CD4-positive, alpha-beta T cell (primary cell): ENCODE results near the gene BTG2. TPM values are rescaled to one million over a fixed set of nuclear protein-coding genes. Genes with fewer than 3 reads are reported as not detected.

ENCODE experiments used
- ATAC-seq: fragments of 200-7000 bp; cut with Tn5 transposase; one replicate; pipeline ENCODE4 v1.10.0; 2022; ENCODE audit warnings: mild to moderate bottlenecking; ENCODE audit not compliant: poor library complexity
- CTCF ChIA-PET: fragments of 350-600 bp; sonication (Branson Sonifier 250); formaldehyde crosslinking; loops from one replicate; lab custom pipeline; 2021; ENCODE audit warnings: antibody characterized with exemption, inconsistent platforms; lab: Charles Lee
- POLR2A ChIA-PET: fragments of 350-600 bp; sonication (Branson Sonifier 250); formaldehyde crosslinking; loops from one replicate; lab custom pipeline; 2021; ENCODE audit warnings: antibody characterized with exemption, inconsistent platforms; lab: Charles Lee
- DNase-seq, 14 experiments: peaks; one replicate each; pipeline ENCODE4 v3.0.0-alpha.2; 2013 to 2020; ENCODE audit warnings: mixed read lengths in 2 of 14
- H3K27ac ChIP-seq, 2 donors: one replicate each; pipeline versions ENCODE4 v1.5.1 to v1.7.0; 2013; ENCODE audit warnings: low read length in 2 of 2, low read depth in 1 of 2, mild to moderate bottlenecking in 1 of 2
- H3K27me3 ChIP-seq, 2 experiments: 1 replicate in 1 of 2; 2 replicates in 1 of 2; pipeline versions ENCODE4 v1.6.1 to v1.7.0; 2013; ENCODE audit warnings: low read length in 2 of 2, control low read depth in 1 of 2, mild to moderate bottlenecking in 1 of 2, moderate library complexity in 1 of 2; ENCODE audit not compliant: insufficient read depth in 2 of 2, control insufficient read depth in 1 of 2
- H3K36me3 ChIP-seq: one replicate; pipeline ENCODE4 v1.6.1; 2013; ENCODE audit warnings: low read length, control low read depth; ENCODE audit not compliant: insufficient read depth
- H3K4me1 ChIP-seq: one replicate; pipeline ENCODE4 v1.6.1; 2013; ENCODE audit warnings: low read length, control low read depth; ENCODE audit not compliant: insufficient read depth
- H3K4me3 ChIP-seq: one replicate; pipeline ENCODE4 v1.5.1; 2013; ENCODE audit warnings: mild to moderate bottlenecking, low read length, moderate library complexity
- H3K9me3 ChIP-seq, 2 experiments: 1 replicate in 1 of 2; 2 replicates in 1 of 2; pipeline versions ENCODE4 v1.6.1 to v1.7.0; 2013; ENCODE audit warnings: low read length in 2 of 2, mild to moderate bottlenecking in 2 of 2, control low read depth in 1 of 2, moderate library complexity in 1 of 2; ENCODE audit not compliant: control insufficient read depth in 1 of 2, insufficient read depth in 1 of 2
- H3K27ac Mint-ChIP-seq: one replicate; pipeline ENCODE4 v1.8.0; 2020; ENCODE audit warnings: mixed read lengths
- H3K27me3 Mint-ChIP-seq: one replicate; pipeline ENCODE4 v1.8.0; 2021; ENCODE audit warnings: mixed read lengths
- H3K36me3 Mint-ChIP-seq: one replicate; pipeline ENCODE4 v1.8.0; 2021; ENCODE audit warnings: low read depth, mixed read lengths
- H3K4me1 Mint-ChIP-seq: one replicate; pipeline ENCODE4 v1.8.0; 2021; ENCODE audit warnings: low read depth, mixed read lengths
- H3K4me3 Mint-ChIP-seq: one replicate; pipeline ENCODE4 v1.8.0; 2020; ENCODE audit warnings: mild to moderate bottlenecking, mixed read lengths
- H3K9me3 Mint-ChIP-seq: one replicate; pipeline ENCODE4 v1.8.0; 2020; ENCODE audit warnings: mixed read lengths
- intact Hi-C, 2 experiments: fragments of 100-400 bp; cut with DNase I in 1 of 2; cut with micrococcal nuclease in 1 of 2; formaldehyde crosslinking; loops; one replicate each; pipeline versions ENCODE4 v1.15.1 to v1.9.0; 2023 to 2025; cut with DNase I, micrococcal nuclease
- total RNA-seq, 174 experiments: library from RNA in 2 of 174; stranded (reverse) in 2 of 174; gene quantifications; one replicate each; pipeline ENCODE4 v1.2.3 and lab custom pipeline; 2021 to 2026
- TF ChIP-seq, protein P1 (sequence below): fragments of 200-600 bp; IDR thresholded peaks from one replicate; pipeline ENCODE4 v1.8.0; 2022; ENCODE audit warnings: antibody characterized with exemption, mild to moderate bottlenecking

Gene BTG2
- total RNA-seq, 2 experiments from 2014 or later: 802 to 849 TPM

- CTCF ChIA-PET: interaction anchor here (1.3 to 10.5 kb wide), 10 partner anchors 9 to 181 kb away, joined by 4 to 106 read pairs (median 8); no protein-coding TSS in a partner anchor
- H3K4me3 ChIP-seq: peak overlapping the region; percentile 73
- peak overlapping the region; percentile 98 for H3K27ac Mint-ChIP-seq
- DNase-seq: peak in 9 of 14 experiments; percentile 39 to 68 (median 61)
- H3K4me3 Mint-ChIP-seq: peak overlapping the region; percentile 95
- no peaks in the 10 kb centered on the region for H3K27me3 ChIP-seq
- H3K36me3 ChIP-seq: peaks cover 56% of the 10 kb centered on the region
- no peaks in the 10 kb centered on the region for H3K27me3 Mint-ChIP-seq
- TF ChIP-seq, protein P1, sequence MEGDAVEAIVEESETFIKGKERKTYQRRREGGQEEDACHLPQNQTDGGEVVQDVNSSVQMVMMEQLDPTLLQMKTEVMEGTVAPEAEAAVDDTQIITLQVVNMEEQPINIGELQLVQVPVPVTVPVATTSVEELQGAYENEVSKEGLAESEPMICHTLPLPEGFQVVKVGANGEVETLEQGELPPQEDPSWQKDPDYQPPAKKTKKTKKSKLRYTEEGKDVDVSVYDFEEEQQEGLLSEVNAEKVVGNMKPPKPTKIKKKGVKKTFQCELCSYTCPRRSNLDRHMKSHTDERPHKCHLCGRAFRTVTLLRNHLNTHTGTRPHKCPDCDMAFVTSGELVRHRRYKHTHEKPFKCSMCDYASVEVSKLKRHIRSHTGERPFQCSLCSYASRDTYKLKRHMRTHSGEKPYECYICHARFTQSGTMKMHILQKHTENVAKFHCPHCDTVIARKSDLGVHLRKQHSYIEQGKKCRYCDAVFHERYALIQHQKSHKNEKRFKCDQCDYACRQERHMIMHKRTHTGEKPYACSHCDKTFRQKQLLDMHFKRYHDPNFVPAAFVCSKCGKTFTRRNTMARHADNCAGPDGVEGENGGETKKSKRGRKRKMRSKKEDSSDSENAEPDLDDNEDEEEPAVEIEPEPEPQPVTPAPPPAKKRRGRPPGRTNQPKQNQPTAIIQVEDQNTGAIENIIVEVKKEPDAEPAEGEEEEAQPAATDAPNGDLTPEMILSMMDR: no peak
- peaks cover 66% of the 10 kb centered on the region for H3K4me1 ChIP-seq
- H3K9me3 Mint-ChIP-seq: no peaks in the 10 kb centered on the region
- peak overlapping the region; percentile 97 to 98 for H3K27ac ChIP-seq
- POLR2A ChIA-PET: interaction anchor here (1.3 to 9.7 kb wide), 10 partner anchors 8 to 458 kb away, joined by 3 to 868 read pairs (median 37); partner anchors contain the start of gene LAX1
- intact Hi-C loops: loop anchor here in 1 of 2 experiments (1.0 kb wide), 2 partner anchors 20 to 31 kb away; no protein-coding TSS in a partner anchor
- peaks cover 77% of the 10 kb centered on the region for H3K4me1 Mint-ChIP-seq
- no peaks in the 10 kb centered on the region for H3K9me3 ChIP-seq
- no peak for ATAC-seq
- H3K36me3 Mint-ChIP-seq: peaks cover 70% of the 10 kb centered on the region
Observed at GRCh38 chr1:203306965-203307541, 1.7 kb downstream of the BTG2 start.

GRCh38 chr1:203307641-203308126, 2.4 kb downstream of the BTG2 start:
- peaks cover 69% of the 10 kb centered on the region for H3K4me1 ChIP-seq
- TF ChIP-seq, protein P1: no peak
- ChIA-PET POLR2A (interaction anchor here (1.1 to 9.7 kb wide), 10 partner anchors 9 to 458 kb away, joined by 3 to 868 read pairs (median 37); partner anchors contain the start of gene LAX1), CTCF (interaction anchor here (1.6 to 10.5 kb wide), 8 partner anchors 10 to 39 kb away, joined by 4 to 106 read pairs (median 29); no protein-coding TSS in a partner anchor)
- H3K27me3 Mint-ChIP-seq: no peaks in the 10 kb centered on the region
- H3K4me3 Mint-ChIP-seq: peak overlapping the region; percentile 95
- H3K4me3 ChIP-seq: peak overlapping the region; percentile 73
- peaks cover 78% of the 10 kb centered on the region for H3K4me1 Mint-ChIP-seq
- peaks cover 70% of the 10 kb centered on the region for H3K36me3 Mint-ChIP-seq
- H3K36me3 ChIP-seq: peaks cover 56% of the 10 kb centered on the region
- peak overlapping the region; percentile 98 for H3K27ac Mint-ChIP-seq
- ATAC-seq: no peak
- DNase-seq: no peak
- intact Hi-C loops: loop anchor here in 1 of 2 experiments (1.0 kb wide), 1 partner anchor 20 kb away; no protein-coding TSS in a partner anchor
- H3K27ac ChIP-seq: peak overlapping the region; percentile 97 to 98
- H3K9me3 Mint-ChIP-seq: no peaks in the 10 kb centered on the region
- H3K27me3 ChIP-seq: no peaks in the 10 kb centered on the region
- H3K9me3 ChIP-seq: no peaks in the 10 kb centered on the region

DNA sequence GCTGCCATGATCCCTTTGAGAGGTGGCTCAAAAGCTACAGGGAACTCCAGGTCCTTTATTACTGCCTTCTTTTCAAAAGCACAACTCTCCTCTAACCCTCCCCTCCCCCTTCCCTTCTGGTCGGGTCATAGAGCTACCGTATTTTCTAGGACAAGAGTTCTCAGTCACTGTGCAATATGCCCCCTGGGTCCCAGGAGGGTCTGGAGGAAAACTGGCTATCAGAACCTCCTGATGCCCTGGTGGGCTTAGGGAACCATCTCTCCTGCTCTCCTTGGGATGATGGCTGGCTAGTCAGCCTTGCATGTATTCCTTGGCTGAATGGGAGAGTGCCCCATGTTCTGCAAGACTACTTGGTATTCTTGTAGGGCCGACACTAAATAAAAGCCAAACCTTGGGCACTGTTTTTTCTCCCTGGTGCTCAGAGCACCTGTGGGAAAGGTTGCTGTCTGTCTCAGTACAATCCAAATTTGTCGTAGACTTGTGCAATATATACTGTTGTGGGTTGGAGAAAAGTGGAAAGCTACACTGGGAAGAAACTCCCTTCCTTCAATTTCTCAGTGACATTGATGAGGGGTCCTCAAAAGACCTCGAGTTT, 3.1 kb downstream of the BTG2 start:
- H3K27ac ChIP-seq: peak overlapping the region; percentile 97 to 98
- Mint-ChIP-seq H3K9me3 (no peaks in the 10 kb centered on the region), H3K27ac (peak overlapping the region; percentile 98), H3K4me1 (peaks cover 76% of the 10 kb centered on the region), H3K27me3 (no peaks in the 10 kb centered on the region), H3K36me3 (peaks cover 74% of the 10 kb centered on the region), H3K4me3 (peak overlapping the region; percentile 95)
- ATAC-seq (no peak), DNase-seq (no peak)
- intact Hi-C loops: no loop called here
- TF ChIP-seq, protein P1: no peak
- peaks cover 68% of the 10 kb centered on the region for H3K4me1 ChIP-seq
- no peaks in the 10 kb centered on the region for H3K27me3 ChIP-seq
- peak overlapping the region; percentile 73 for H3K4me3 ChIP-seq
- POLR2A ChIA-PET: interaction anchor here (1.1 to 9.7 kb wide), 9 partner anchors 9 to 457 kb away, joined by 3 to 868 read pairs (median 55); partner anchors contain the start of gene LAX1
- no peaks in the 10 kb centered on the region for H3K9me3 ChIP-seq
- CTCF ChIA-PET: interaction anchor here (0.6 to 10.5 kb wide), 8 partner anchors 12 to 381 kb away, joined by 3 to 106 read pairs (median 30); no protein-coding TSS in a partner anchor
- peaks cover 56% of the 10 kb centered on the region for H3K36me3 ChIP-seq
